Neural cell (in vitro differentiated cells): ENCODE data around the gene SPATA12. TPM values are rescaled to one million over a fixed set of nuclear protein-coding genes. Genes with fewer than 3 reads are reported as not detected.

Source experiments
- H2AFZ ChIP-seq: fragments of 200-600, 300-800 bp; sonication (generic), shearing (Covaris generic); 2 replicates; pipeline ENCODE4 v1.6.0; 2014; ENCODE audit warnings: low read depth, mild to moderate bottlenecking, antibody characterized with exemption, low read length, moderate library complexity
- H3F3A ChIP-seq: fragments of 200-600 bp; shearing (Covaris generic); 2 replicates; pipeline ENCODE4 v1.6.1; 2016; ENCODE audit warnings: mild to moderate bottlenecking, moderate library complexity, mixed read lengths, antibody characterized with exemption, low read length; ENCODE audit not compliant: insufficient read depth, poor library complexity, severe bottlenecking
- H3K27ac ChIP-seq: fragments of 200-600, 300-800 bp; sonication (generic), shearing (Covaris generic); 2 replicates; pipeline ENCODE4 v1.5.1; 2014; ENCODE audit warnings: mild to moderate bottlenecking, low read length, moderate library complexity
- H3K27me3 ChIP-seq: fragments of 300-800, 200-600 bp; sonication (generic), shearing (Covaris generic); 2 replicates; pipeline ENCODE4 v1.6.0; 2014; ENCODE audit warnings: mild to moderate bottlenecking, low read depth, low read length, moderate library complexity; ENCODE audit not compliant: insufficient read depth
- H3K36me3 ChIP-seq: fragments of 300-800, 200-600 bp; sonication (generic), shearing (Covaris generic); 2 replicates; pipeline ENCODE4 v1.5.1; 2014; ENCODE audit warnings: mild to moderate bottlenecking, antibody characterized with exemption, low read length, moderate library complexity; ENCODE audit not compliant: insufficient read depth
- H3K4me2 ChIP-seq: fragments of 300-800, 200-600 bp; sonication (generic), shearing (Covaris generic); 2 replicates; pipeline ENCODE4 v1.6.0; 2014; ENCODE audit warnings: mild to moderate bottlenecking, low read length
- H3K4me3 ChIP-seq: fragments of 300-800, 200-600 bp; sonication (generic), shearing (Covaris generic); 2 replicates; pipeline ENCODE4 v1.5.1; 2014; ENCODE audit warnings: mild to moderate bottlenecking, low read length, moderate library complexity
- H3K79me2 ChIP-seq: fragments of 200-600 bp; shearing (Covaris generic); replicated peaks from 2 replicates; pipeline ENCODE4 v1.6.0; 2014; ENCODE audit warnings: mild to moderate bottlenecking, low read length, moderate library complexity; ENCODE audit not compliant: insufficient read depth
- H3K9ac ChIP-seq: fragments of 300-800, 200-600 bp; sonication (generic), shearing (Covaris generic); 2 replicates; pipeline ENCODE4 v1.6.1; 2016; ENCODE audit warnings: mild to moderate bottlenecking, low read length, mixed read lengths
- H3K9me2 ChIP-seq: fragments of 200-600 bp; shearing (Covaris generic); 2 replicates; pipeline ENCODE4 v1.6.1; 2016; ENCODE audit warnings: mild to moderate bottlenecking, low read length, mixed read lengths; ENCODE audit not compliant: insufficient read depth
- H3K9me3 ChIP-seq: fragments of 200-600, 300-800 bp; sonication (generic), shearing (Covaris generic); 2 replicates; pipeline ENCODE4 v1.6.1; 2016; ENCODE audit warnings: mild to moderate bottlenecking, mixed run types, low read length, moderate library complexity, mixed read lengths
- H4K20me1 ChIP-seq: fragments of 200-600 bp; shearing (Covaris generic); 2 replicates; pipeline ENCODE4 v1.6.1; 2016; ENCODE audit warnings: mild to moderate bottlenecking, mixed run types; ENCODE audit not compliant: insufficient read depth
- CTCF ChIP-seq: fragments of 450-650 bp; IDR thresholded peaks from 2 replicates; pipeline ENCODE4 v1.5.1; 2014; ENCODE audit warnings: antibody characterized with exemption, mild to moderate bottlenecking, moderate library complexity; ENCODE audit not compliant: poor library complexity, severe bottlenecking
- EP300 ChIP-seq: fragments of 450-650 bp; conservative IDR thresholded peaks from 2 replicates; pipeline ENCODE4 v1.6.1; 2014; ENCODE audit warnings: antibody characterized with exemption, mild to moderate bottlenecking, moderate library complexity; ENCODE audit not compliant: poor library complexity, severe bottlenecking
- EZH2 ChIP-seq: fragments of 200-600, 300-800 bp; shearing (Covaris generic), sonication (generic); IDR thresholded peaks from 2 replicates; pipeline ENCODE4 v1.6.1; 2014; ENCODE audit warnings: antibody characterized with exemption, low read length, borderline replicate concordance, mild to moderate bottlenecking; ENCODE audit not compliant: insufficient read depth, poor library complexity, severe bottlenecking
- MXI1 ChIP-seq: fragments of 450-650 bp; conservative IDR thresholded peaks from 2 replicates; pipeline ENCODE4 v1.6.1; 2014; ENCODE audit warnings: antibody characterized with exemption, mild to moderate bottlenecking; ENCODE audit not compliant: poor library complexity, severe bottlenecking
- POLR2AphosphoS5 ChIP-seq: IDR thresholded peaks from 2 replicates; pipeline ENCODE4 v1.6.1; 2012
- RAD21 ChIP-seq: fragments of 450-650 bp; conservative IDR thresholded peaks from 2 replicates; pipeline ENCODE4 v1.6.1; 2014; ENCODE audit warnings: antibody characterized with exemption, mild to moderate bottlenecking, moderate library complexity
- SMC3 ChIP-seq: fragments of 450-650 bp; conservative IDR thresholded peaks from 2 replicates; pipeline ENCODE4 v1.6.1; 2014; ENCODE audit warnings: antibody characterized with exemption, mild to moderate bottlenecking, moderate library complexity; ENCODE audit not compliant: poor library complexity
- TAF1 ChIP-seq: IDR thresholded peaks from 2 replicates; pipeline ENCODE4 v1.6.1; 2012; ENCODE audit warnings: low read depth
- polyA plus RNA-seq: library from polyadenylated mRNA; depleted of rRNA; stranded (reverse); fragments of >200 nt; gene quantifications from 2 replicates; pipeline ENCODE4 v1.2.3, GENCODE V29; 2014
- TF ChIP-seq, protein P1 (sequence below): IDR thresholded peaks from 2 replicates; pipeline ENCODE4 v1.6.1; 2012; ENCODE audit warnings: borderline replicate concordance

SPATA12 gene
- polyA plus RNA-seq, 1 donor from 2014 or later = not detected

- H3K79me2 ChIP-seq = no peaks in the 10 kb centered on the region
- no peak overlapping the region for H3K4me3 ChIP-seq
- no peaks in the 10 kb centered on the region for H3F3A ChIP-seq
- no peak overlapping the region for H3K4me2 ChIP-seq
- H3K27ac ChIP-seq = no peak overlapping the region
- no peaks in the 10 kb centered on the region for H3K36me3 ChIP-seq
- H3K9me2 ChIP-seq = no peaks in the 10 kb centered on the region
- H4K20me1 ChIP-seq = no peaks in the 10 kb centered on the region
- no peak for TF ChIP-seq RAD21
- no peak for TF ChIP-seq CTCF
- TF ChIP-seq EZH2 = no peak
- TF ChIP-seq, protein P1, sequence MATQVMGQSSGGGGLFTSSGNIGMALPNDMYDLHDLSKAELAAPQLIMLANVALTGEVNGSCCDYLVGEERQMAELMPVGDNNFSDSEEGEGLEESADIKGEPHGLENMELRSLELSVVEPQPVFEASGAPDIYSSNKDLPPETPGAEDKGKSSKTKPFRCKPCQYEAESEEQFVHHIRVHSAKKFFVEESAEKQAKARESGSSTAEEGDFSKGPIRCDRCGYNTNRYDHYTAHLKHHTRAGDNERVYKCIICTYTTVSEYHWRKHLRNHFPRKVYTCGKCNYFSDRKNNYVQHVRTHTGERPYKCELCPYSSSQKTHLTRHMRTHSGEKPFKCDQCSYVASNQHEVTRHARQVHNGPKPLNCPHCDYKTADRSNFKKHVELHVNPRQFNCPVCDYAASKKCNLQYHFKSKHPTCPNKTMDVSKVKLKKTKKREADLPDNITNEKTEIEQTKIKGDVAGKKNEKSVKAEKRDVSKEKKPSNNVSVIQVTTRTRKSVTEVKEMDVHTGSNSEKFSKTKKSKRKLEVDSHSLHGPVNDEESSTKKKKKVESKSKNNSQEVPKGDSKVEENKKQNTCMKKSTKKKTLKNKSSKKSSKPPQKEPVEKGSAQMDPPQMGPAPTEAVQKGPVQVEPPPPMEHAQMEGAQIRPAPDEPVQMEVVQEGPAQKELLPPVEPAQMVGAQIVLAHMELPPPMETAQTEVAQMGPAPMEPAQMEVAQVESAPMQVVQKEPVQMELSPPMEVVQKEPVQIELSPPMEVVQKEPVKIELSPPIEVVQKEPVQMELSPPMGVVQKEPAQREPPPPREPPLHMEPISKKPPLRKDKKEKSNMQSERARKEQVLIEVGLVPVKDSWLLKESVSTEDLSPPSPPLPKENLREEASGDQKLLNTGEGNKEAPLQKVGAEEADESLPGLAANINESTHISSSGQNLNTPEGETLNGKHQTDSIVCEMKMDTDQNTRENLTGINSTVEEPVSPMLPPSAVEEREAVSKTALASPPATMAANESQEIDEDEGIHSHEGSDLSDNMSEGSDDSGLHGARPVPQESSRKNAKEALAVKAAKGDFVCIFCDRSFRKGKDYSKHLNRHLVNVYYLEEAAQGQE = no peak
- no peak for TF ChIP-seq TAF1
- TF ChIP-seq POLR2AphosphoS5 = no peak
- TF ChIP-seq EP300 = no peak
- no peak for TF ChIP-seq MXI1
- no peak for TF ChIP-seq SMC3
- no peaks in the 10 kb centered on the region for H3K9me3 ChIP-seq
- no peak overlapping the region for H3K9ac ChIP-seq
- no peak overlapping the region for H2AFZ ChIP-seq
- H3K27me3 ChIP-seq = no peaks in the 10 kb centered on the region
These were observed 12.3 kb upstream of the SPATA12 start for GRCh38 chr3:57048052-57048671.

GRCh38 chr3:57048728-57049127, 11.7 kb upstream of the SPATA12 start:
- Histone ChIP-seq H3K4me2 (no peak overlapping the region), H3K9me3 (no peaks in the 10 kb centered on the region), H3K27me3 (no peaks in the 10 kb centered on the region), H3K4me3 (no peak overlapping the region), H3K79me2 (no peaks in the 10 kb centered on the region), H3F3A (no peaks in the 10 kb centered on the region), H3K36me3 (no peaks in the 10 kb centered on the region), H3K9ac (no peak overlapping the region), H3K27ac (no peak overlapping the region), H3K9me2 (no peaks in the 10 kb centered on the region), H4K20me1 (no peaks in the 10 kb centered on the region), H2AFZ (no peak overlapping the region)
- TF ChIP-seq, protein P1 = no peak
- TF ChIP-seq POLR2AphosphoS5 = no peak
- no peak for TF ChIP-seq RAD21
- TF ChIP-seq SMC3 = no peak
- no peak for TF ChIP-seq TAF1
- no peak for TF ChIP-seq EP300
- no peak for TF ChIP-seq CTCF
- TF ChIP-seq MXI1 = no peak
- no peak for TF ChIP-seq EZH2
